IMR-90 (cell line): ENCODE measurements around the gene FHAD1. TPM values are rescaled to one million over a fixed set of nuclear protein-coding genes. Genes with fewer than 3 reads are reported as not detected.

ENCODE experiments used
- ATAC-seq: fragments of 200-7000 bp; cut with Tn5 transposase; 2 replicates; pipeline ENCODE4 v1.9.1; 2020; ENCODE audit warnings: low read depth, mild to moderate bottlenecking, moderate library complexity
- BruUV-seq: library from RNA; stranded (reverse); fragments of 400-500 nt; replicated peaks from 2 replicates; lab custom pipeline; 2021; lab: Mats Ljungman, UMichigan
- CTCF ChIA-PET: fragments of 300-600 bp; formaldehyde crosslinking; extraction: SDS; loops from one replicate; lab custom pipeline; 2021; ENCODE audit warnings: antibody characterized with exemption; lab: Yijun Ruan, JAX
- POLR2A ChIA-PET: fragments of 300-600 bp; sonication (Branson Sonifier 250); formaldehyde crosslinking; loops from one replicate; lab custom pipeline; 2022; ENCODE audit warnings: antibody characterized with exemption; ENCODE audit not compliant: unreplicated experiment; lab: Charles Lee
- DNase-seq: peaks from one replicate; pipeline ENCODE4 v3.0.0; 2013
- H2AFZ ChIP-seq: replicated peaks from 2 replicates; pipeline ENCODE3; 2013; ENCODE audit warnings: low read length, mild to moderate bottlenecking; ENCODE audit not compliant: poor library complexity
- H2AK5ac ChIP-seq: 2 replicates; pipeline ENCODE4 v1.6.1; 2013; ENCODE audit warnings: low read depth, low read length, inconsistent platforms
- H2AK9ac ChIP-seq: replicated peaks from 2 replicates; pipeline ENCODE3; 2013; ENCODE audit warnings: mild to moderate bottlenecking, low read depth, low read length, moderate library complexity; ENCODE audit not compliant: poor library complexity
- H2BK120ac ChIP-seq: 2 replicates; pipeline ENCODE4 v1.6.1; 2013; ENCODE audit warnings: low read depth, low read length, inconsistent platforms
- H2BK15ac ChIP-seq: 3 replicates; pipeline ENCODE4 v1.6.1; 2013; ENCODE audit warnings: low read depth, low read length, inconsistent platforms
- H2BK20ac ChIP-seq: 2 replicates; pipeline ENCODE4 v1.6.1; 2013; ENCODE audit warnings: low read depth, mild to moderate bottlenecking, inconsistent platforms, low read length, moderate library complexity
- H2BK5ac ChIP-seq: 2 replicates; pipeline ENCODE4 v1.6.1; 2013; ENCODE audit warnings: mild to moderate bottlenecking, low read depth, low read length, inconsistent platforms; ENCODE audit not compliant: poor library complexity, severe bottlenecking
- H3K14ac ChIP-seq: replicated peaks from 2 replicates; pipeline ENCODE4 v1.6.1; 2013; ENCODE audit warnings: low read depth, low read length, inconsistent platforms
- H3K18ac ChIP-seq: 2 replicates; pipeline ENCODE4 v1.6.1; 2013; ENCODE audit warnings: low read depth, low read length, control low read depth
- H3K23ac ChIP-seq: 2 replicates; pipeline ENCODE4 v1.6.1; 2013; ENCODE audit warnings: low read depth, low read length, inconsistent platforms
- H3K27ac ChIP-seq: 2 replicates; pipeline ENCODE4 v1.5.1; 2013; ENCODE audit warnings: mild to moderate bottlenecking, control low read depth, low read length; ENCODE audit not compliant: insufficient read depth
- H3K27me3 ChIP-seq: 2 replicates; pipeline ENCODE4 v1.6.1; 2013; ENCODE audit warnings: low read length; ENCODE audit not compliant: control insufficient read depth, insufficient read depth
- H3K36me3 ChIP-seq: 2 replicates; pipeline ENCODE4 v1.6.1; 2013; ENCODE audit warnings: low read length, mixed read lengths; ENCODE audit not compliant: control insufficient read depth, insufficient read depth
- H3K4ac ChIP-seq: 2 replicates; pipeline ENCODE4 v1.6.1; 2013; ENCODE audit warnings: low read depth, low read length, inconsistent platforms
- H3K4me1 ChIP-seq: 2 replicates; pipeline ENCODE4 v1.6.1; 2013; ENCODE audit warnings: low read length, mixed read lengths; ENCODE audit not compliant: control insufficient read depth, insufficient read depth
- H3K4me2 ChIP-seq: 2 replicates; pipeline ENCODE4 v1.6.1; 2013; ENCODE audit warnings: low read depth, mild to moderate bottlenecking, control low read depth, low read length, moderate library complexity
- H3K4me3 ChIP-seq: 2 replicates; pipeline ENCODE4 v1.5.1; 2013; ENCODE audit warnings: low read depth, mild to moderate bottlenecking, control low read depth, low read length, moderate library complexity; ENCODE audit not compliant: insufficient read depth
- H3K56ac ChIP-seq: 2 replicates; pipeline ENCODE4 v1.6.1; 2013; ENCODE audit warnings: low read length, inconsistent platforms; ENCODE audit not compliant: insufficient read depth; ENCODE audit errors: extremely low read depth
- H3K79me1 ChIP-seq, 2 experiments: 2 replicates each; pipeline ENCODE4 v1.6.1; 2013; ENCODE audit warnings: low read length in 2 of 2, inconsistent platforms in 1 of 2, low read depth in 1 of 2
- H3K9ac ChIP-seq: 2 replicates; pipeline ENCODE4 v1.6.1; 2013; ENCODE audit warnings: low read depth, low read length, control low read depth
- H3K9me1 ChIP-seq: 2 replicates; pipeline ENCODE4 v1.6.1; 2013; ENCODE audit warnings: low read length, inconsistent platforms; ENCODE audit not compliant: insufficient read depth
- H3K9me3 ChIP-seq: 2 replicates; pipeline ENCODE4 v1.6.1; 2013; ENCODE audit warnings: low read length; ENCODE audit not compliant: control insufficient read depth, insufficient read depth
- H4K20me1 ChIP-seq: 2 replicates; pipeline ENCODE4 v1.6.1; 2013; ENCODE audit warnings: low read length, inconsistent platforms; ENCODE audit not compliant: insufficient read depth
- H4K5ac ChIP-seq: 2 replicates; pipeline ENCODE4 v1.6.1; 2013; ENCODE audit warnings: mild to moderate bottlenecking, low read depth, low read length, control low read depth
- H4K8ac ChIP-seq, 2 experiments: 2 replicates each; pipeline ENCODE4 v1.6.1; 2013; ENCODE audit warnings: low read depth in 2 of 2, low read length in 2 of 2, control low read depth in 1 of 2, inconsistent platforms in 1 of 2
- H4K91ac ChIP-seq: 2 replicates; pipeline ENCODE4 v1.6.1; 2013; ENCODE audit warnings: low read depth, low read length, inconsistent platforms; ENCODE audit not compliant: insufficient read depth
- CHD1 ChIP-seq: IDR thresholded peaks from 2 replicates; pipeline ENCODE4 v1.6.1; 2012; ENCODE audit warnings: low read depth, low read length, improper control_type of control experiment
- FOS ChIP-seq: fragments of 150-350 bp; IDR thresholded peaks from 2 replicates; pipeline ENCODE4 v1.6.1; 2016; ENCODE audit warnings: low read depth, low read length
- MAFK ChIP-seq: IDR thresholded peaks from 2 replicates; pipeline ENCODE4 v1.6.1; 2012; ENCODE audit warnings: low read depth, low read length, improper control_type of control experiment
- MAZ ChIP-seq: IDR thresholded peaks from 2 replicates; pipeline ENCODE4 v1.6.1; 2012; ENCODE audit warnings: low read depth, mild to moderate bottlenecking, low read length, improper control_type of control experiment, moderate library complexity, borderline replicate concordance
- MXI1 ChIP-seq: IDR thresholded peaks from 2 replicates; pipeline ENCODE4 v1.6.1; 2012; ENCODE audit warnings: low read depth, mild to moderate bottlenecking, low read length, moderate library complexity, borderline replicate concordance
- RCOR1 ChIP-seq: IDR thresholded peaks from 2 replicates; pipeline ENCODE4 v1.6.1; 2012; ENCODE audit warnings: mild to moderate bottlenecking, low read length, improper control_type of control experiment; ENCODE audit not compliant: insufficient replicate concordance
- RFX5 ChIP-seq: IDR thresholded peaks from 2 replicates; pipeline ENCODE4 v1.8.0; 2012; ENCODE audit warnings: low read depth, mild to moderate bottlenecking, low read length, moderate library complexity
- WGBS, 2 experiments: methylation state at CpG; one replicate each; pipeline versions ENCODE4 v1.1.5 to v1.1.7; 2013; ENCODE audit warnings: missing lambda C conversion rate in 2 of 2; ENCODE audit not compliant: insufficient read length in 1 of 2; ENCODE audit errors: extremely low coverage in 2 of 2; 5-methylcytosine and 5-hydroxymethylcytosine counted together
- dilution Hi-C: fragments of 300-500 bp; cut with HindIII; formaldehyde crosslinking; loops from one replicate; pipeline ENCODE4 v1.14.3; 2018; ENCODE audit warnings: low sequenced_read_pairs; ENCODE audit not compliant: unreplicated experiment
- in situ Hi-C: fragments of 300-500 bp; cut with MboI; formaldehyde crosslinking; loops from 3 replicates; pipeline ENCODE4 v1.14.3; 2019; ENCODE audit warnings: low sequenced_read_pairs, inconsistent platforms, mixed read lengths
- intact Hi-C: fragments of 100-400 bp; cut with micrococcal nuclease; formaldehyde crosslinking; loops from 2 replicates; pipeline ENCODE4 v1.10.0; 2022
- polyA plus RNA-seq, 3 experiments: library from polyadenylated mRNA; depleted of rRNA; stranded (reverse); fragments of >200 nt; gene quantifications; 2 replicates each; pipeline ENCODE4 v1.2.3, GENCODE V29; 2012; ENCODE audit warnings: low replicate concordance in 1 of 3
- total RNA-seq: library from RNA; depleted of rRNA; stranded (reverse); fragments of >200 nt; gene quantifications from 2 replicates; pipeline ENCODE4 v1.2.3, GENCODE V29; 2012

Gene FHAD1
- total and polyA plus RNA-seq, 2 of the 4 experiments (the other 2 are of a cell fraction) = not detected

DNA sequence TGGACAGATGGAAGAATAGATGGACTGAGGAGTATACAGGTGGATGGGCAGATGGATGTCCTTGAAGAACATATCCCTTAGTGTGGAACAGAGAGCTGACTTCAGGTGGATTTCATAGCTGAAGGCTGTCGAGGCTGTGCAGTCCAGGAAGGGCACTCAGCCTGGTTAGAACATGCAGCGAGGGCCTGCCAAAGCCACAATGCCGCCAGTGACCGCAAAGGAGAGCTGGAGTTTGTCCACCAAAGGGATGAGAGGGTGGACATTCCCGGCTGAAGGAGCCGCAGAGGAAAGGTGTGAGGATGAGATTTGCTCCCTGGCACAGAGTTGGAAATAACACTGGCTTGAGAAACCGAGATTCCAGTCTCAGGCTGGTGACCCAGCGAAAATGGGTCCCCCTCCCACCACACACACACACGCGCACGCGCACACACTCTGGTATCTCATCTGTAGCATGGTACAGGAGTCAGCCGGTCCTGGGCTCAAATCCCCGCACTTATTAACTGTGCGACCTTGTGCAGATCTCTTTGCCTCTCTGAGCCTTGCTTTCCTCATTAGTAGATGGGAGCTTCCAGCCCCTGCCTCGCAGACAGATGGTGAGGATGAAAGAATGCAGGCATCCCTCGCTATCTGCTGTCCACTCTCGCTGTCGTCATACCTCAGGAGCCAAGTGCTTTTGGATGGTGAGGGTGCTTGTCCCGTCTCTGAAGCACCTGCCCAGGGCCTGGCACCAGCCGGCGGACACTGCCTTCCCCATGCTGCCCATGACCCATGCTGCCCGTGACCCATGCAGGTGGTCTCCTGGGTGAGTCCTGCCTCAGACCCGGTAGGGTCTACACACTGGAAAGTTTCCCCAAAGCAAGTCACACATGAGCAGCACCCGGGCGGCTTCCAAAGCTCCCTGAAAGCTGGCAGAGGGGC, 135.8 kb downstream of the FHAD1 start:
- H2BK15ac ChIP-seq = no peak overlapping the region
- H2BK20ac ChIP-seq = no peak overlapping the region
- no peak overlapping the region for H3K14ac ChIP-seq
- TF ChIP-seq RFX5 (no peak), MXI1 (no peak), MAZ (no peak), CHD1 (no peak), FOS (no peak), MAFK (no peak), RCOR1 (no peak)
- BruUV-seq = no TSS peak
- H3K56ac ChIP-seq = no peak overlapping the region
- H3K4me3 ChIP-seq = no peak overlapping the region
- H4K91ac ChIP-seq = no peak overlapping the region
- no peak overlapping the region for H3K27ac ChIP-seq
- ATAC-seq (no peak), DNase-seq (no peak)
- no peaks in the 10 kb centered on the region; the same call in 1 of the 2 replicates for H3K4me1 ChIP-seq
- H2AK5ac ChIP-seq = no peak overlapping the region
- H3K9me3 ChIP-seq = no peaks in the 10 kb centered on the region
- H3K79me1 ChIP-seq = no peaks in the 10 kb centered on the region
- H3K4me2 ChIP-seq = no peak overlapping the region
- H2BK5ac ChIP-seq = no peak overlapping the region
- no peak overlapping the region for H2AFZ ChIP-seq
- ChIA-PET CTCF (no interaction called here), POLR2A (no interaction called here)
- no peak overlapping the region for H3K9ac ChIP-seq
- 66% methylated on average over 4 of the region's 26 CpGs; no CpG with 5 or more reads in 1 of the 2 experiments for WGBS, 2 experiments
- H3K23ac ChIP-seq = no peak overlapping the region
- H3K27me3 ChIP-seq = peaks cover 8% of the 10 kb centered on the region
- H3K4ac ChIP-seq = no peak overlapping the region
- intact Hi-C loops (no loop called here), in situ Hi-C loops (no loop called here), dilution Hi-C loops (no loop called here)
- no peak overlapping the region for H4K8ac ChIP-seq
- no peaks in the 10 kb centered on the region for H4K20me1 ChIP-seq
- no peaks in the 10 kb centered on the region; the same call in 1 of the 2 replicates for H3K9me1 ChIP-seq
- H3K18ac ChIP-seq = no peak overlapping the region
- H3K36me3 ChIP-seq = no peaks in the 10 kb centered on the region
- H2BK120ac ChIP-seq = no peak overlapping the region
- no peak overlapping the region for H2AK9ac ChIP-seq
- H4K5ac ChIP-seq = no peak overlapping the region
